H1 (cell line): ENCODE data around the gene ZC3H12C. TPM values are rescaled to one million over a fixed set of nuclear protein-coding genes. Genes with fewer than 3 reads are reported as not detected.
A peak's percentile ranks its signal among the peaks of the same experiment; 100 is the strongest.
"Not testable (repeated sequence)": the region's sequence is repeated elsewhere in the genome, so short reads cannot be mapped to it uniquely, and the experiment has no call there.

Experiments
- CTCF ChIA-PET: fragments of 300-600 bp; sonication (Branson Sonifier 250); formaldehyde crosslinking; loops from one replicate; lab custom pipeline; 2021; ENCODE audit not compliant: partially characterized antibody; lab: Charles Lee
- POLR2A ChIA-PET: fragments of 300-600 bp; sonication (Branson Sonifier 250); formaldehyde crosslinking; loops from one replicate; lab custom pipeline; 2021; ENCODE audit warnings: inconsistent platforms; ENCODE audit not compliant: partially characterized antibody; lab: Charles Lee
- DNase-seq, 2 experiments: peaks; one replicate each; pipeline versions ENCODE4 v3.0.0 to v3.0.0-alpha.2; 2010 to 2022; ENCODE audit warnings: low spot score in 2 of 2, low read depth in 1 of 2, mixed read lengths in 1 of 2
- FAIRE-seq: peaks from 2 replicates; lab custom pipeline; 2011; peaks lifted over from hg19 to GRCh38; lab: Jason Lieb, UNC
- H2AFZ ChIP-seq: 2 replicates; pipeline ENCODE4 v1.8.1; 2012; ENCODE audit warnings: low read length, inconsistent platforms
- H2AK5ac ChIP-seq: 2 replicates; pipeline ENCODE4 v1.6.1; 2013; ENCODE audit warnings: low read depth, low read length
- H2BK120ac ChIP-seq: replicated peaks from 2 replicates; pipeline ENCODE3; 2013; ENCODE audit warnings: low read depth, low read length, inconsistent platforms
- H2BK12ac ChIP-seq: 2 replicates; pipeline ENCODE4 v1.6.1; 2013; ENCODE audit warnings: low read depth, low read length
- H2BK15ac ChIP-seq: 2 replicates; pipeline ENCODE4 v1.6.1; 2013; ENCODE audit warnings: low read length
- H2BK20ac ChIP-seq: 2 replicates; pipeline ENCODE4 v1.6.1; 2013; ENCODE audit warnings: low read length
- H2BK5ac ChIP-seq: 2 replicates; pipeline ENCODE4 v1.6.1; 2013; ENCODE audit warnings: low read depth, low read length
- H3K14ac ChIP-seq: 2 replicates; pipeline ENCODE4 v1.6.1; 2013; ENCODE audit warnings: inconsistent platforms; ENCODE audit not compliant: insufficient read length
- H3K18ac ChIP-seq: 2 replicates; pipeline ENCODE4 v1.6.1; 2013; ENCODE audit warnings: low read length; ENCODE audit errors: extremely low read depth
- H3K23ac ChIP-seq: 2 replicates; pipeline ENCODE4 v1.6.1; 2013; ENCODE audit warnings: inconsistent platforms; ENCODE audit not compliant: insufficient read length
- H3K23me2 ChIP-seq: 2 replicates; pipeline ENCODE4 v1.6.1; 2013; ENCODE audit warnings: low read depth, low read length
- H3K27ac ChIP-seq: 2 replicates; pipeline ENCODE4 v1.6.1; 2011; ENCODE audit warnings: low read depth, low read length, inconsistent platforms
- H3K27me3 ChIP-seq, 4 experiments: replicated peaks in 1 of 4; 1 replicate in 1 of 4; 2 replicates in 3 of 4; pipeline versions ENCODE4 v1.6.1 to v1.8.1; 2011 to 2013; ENCODE audit warnings: low read length in 3 of 4, mild to moderate bottlenecking in 3 of 4, inconsistent platforms in 2 of 4, mixed read lengths in 2 of 4, moderate library complexity in 1 of 4; ENCODE audit not compliant: control insufficient read depth in 3 of 4, insufficient read depth in 3 of 4; ENCODE audit errors: extremely low read depth in 1 of 4
- H3K36me3 ChIP-seq, 4 experiments: 2 replicates each; pipeline versions ENCODE4 v1.6.1 to v1.8.1; 2011 to 2013; ENCODE audit warnings: mild to moderate bottlenecking in 4 of 4, low read length in 3 of 4, moderate library complexity in 2 of 4, control low read depth in 1 of 4, inconsistent platforms in 1 of 4; ENCODE audit not compliant: insufficient read depth in 4 of 4, control insufficient read depth in 2 of 4
- H3K4ac ChIP-seq: replicated peaks from 2 replicates; pipeline ENCODE3; 2013; ENCODE audit warnings: low read length, low read depth, mixed read lengths, inconsistent platforms; ENCODE audit not compliant: insufficient read length
- H3K4me1 ChIP-seq, 4 experiments: replicated peaks in 1 of 4; 1 replicate in 1 of 4; 2 replicates in 3 of 4; pipeline versions ENCODE4 v1.6.1 to v1.8.1; 2011 to 2013; ENCODE audit warnings: low read length in 3 of 4, inconsistent platforms in 2 of 4, mixed read lengths in 1 of 4; ENCODE audit not compliant: insufficient read depth in 4 of 4, control insufficient read depth in 3 of 4
- H3K4me2 ChIP-seq, 2 experiments: 2 replicates each; pipeline versions ENCODE4 v1.6.1 to v1.8.1; 2011 to 2013; ENCODE audit warnings: low read depth in 2 of 2, low read length in 2 of 2, control low read depth in 1 of 2, inconsistent platforms in 1 of 2, mild to moderate bottlenecking in 1 of 2; ENCODE audit not compliant: insufficient read depth in 1 of 2
- H3K4me3 ChIP-seq, 4 experiments: fragments of 200-600, 300-600 bp in 1 of 4; sonication (generic), shearing (Covaris generic), sonication (Bioruptor Twin) in 1 of 4; 2 replicates each; pipeline versions ENCODE4 v1.5.1 to v1.8.1; 2011 to 2016; ENCODE audit warnings: low read length in 4 of 4, low read depth in 3 of 4, control low read depth in 2 of 4, inconsistent platforms in 2 of 4, mild to moderate bottlenecking in 2 of 4, mixed read lengths in 1 of 4, moderate library complexity in 1 of 4; ENCODE audit not compliant: insufficient read depth in 2 of 4; ENCODE audit errors: extremely low read depth in 1 of 4
- H3K56ac ChIP-seq: replicated peaks from 2 replicates; pipeline ENCODE3; 2013; ENCODE audit warnings: low read depth, mild to moderate bottlenecking, mixed read lengths, low read length, inconsistent platforms; ENCODE audit not compliant: insufficient read length
- H3K79me1 ChIP-seq: 2 replicates; pipeline ENCODE4 v1.6.1; 2013; ENCODE audit warnings: low read depth, low read length, control low read depth
- H3K79me2 ChIP-seq, 2 experiments: 2 replicates each; pipeline versions ENCODE4 v1.6.1 to v1.8.1; 2012 to 2013; ENCODE audit warnings: low read length in 2 of 2, mild to moderate bottlenecking in 2 of 2, inconsistent platforms in 1 of 2; ENCODE audit not compliant: insufficient read depth in 2 of 2, control insufficient read depth in 1 of 2
- H3K9ac ChIP-seq, 4 experiments: replicated peaks in 1 of 4; 1 replicate in 1 of 4; 2 replicates in 3 of 4; pipeline versions ENCODE4 v1.6.1 to v1.8.1; 2011 to 2013; ENCODE audit warnings: low read depth in 3 of 4, low read length in 3 of 4, control low read depth in 2 of 4, mild to moderate bottlenecking in 2 of 4, moderate library complexity in 2 of 4, inconsistent platforms in 1 of 4; ENCODE audit errors: extremely low read depth in 1 of 4
- H3K9me3 ChIP-seq, 2 experiments: 2 replicates each; pipeline versions ENCODE4 v1.6.1 to v1.8.1; 2012 to 2013; ENCODE audit warnings: mild to moderate bottlenecking in 2 of 2, moderate library complexity in 2 of 2, control low read depth in 1 of 2, inconsistent platforms in 1 of 2, low read depth in 1 of 2, low read length in 1 of 2, mixed read lengths in 1 of 2; ENCODE audit not compliant: insufficient read depth in 2 of 2
- H4K20me1 ChIP-seq, 2 experiments: replicated peaks in 1 of 2; 2 replicates each; pipeline versions ENCODE3 to v1.8.1; 2011 to 2013; ENCODE audit warnings: inconsistent platforms in 2 of 2, low read length in 2 of 2, mild to moderate bottlenecking in 1 of 2; ENCODE audit not compliant: insufficient read depth in 2 of 2, control insufficient read depth in 1 of 2
- H4K5ac ChIP-seq: 2 replicates; pipeline ENCODE4 v1.6.1; 2013; ENCODE audit warnings: low read length, low read depth, mixed read lengths, inconsistent platforms; ENCODE audit not compliant: insufficient read length
- H4K8ac ChIP-seq: 2 replicates; pipeline ENCODE4 v1.8.0; 2013; ENCODE audit warnings: mild to moderate bottlenecking, moderate library complexity, low read length, inconsistent platforms; ENCODE audit not compliant: insufficient read depth; ENCODE audit errors: extremely low read depth
- H4K91ac ChIP-seq: replicated peaks from 2 replicates; pipeline ENCODE3; 2013; ENCODE audit warnings: low read length, mixed read lengths, inconsistent platforms; ENCODE audit not compliant: insufficient read length
- MAX ChIP-seq: IDR thresholded peaks from 2 replicates; pipeline ENCODE4 v1.6.1; 2012; ENCODE audit warnings: inconsistent platforms
- RAD21 ChIP-seq, 2 experiments: IDR thresholded peaks in 1 of 2; conservative IDR thresholded peaks in 1 of 2; 2 replicates each; pipeline ENCODE4 v1.6.1; 2011; ENCODE audit warnings: low read depth in 2 of 2, low read length in 2 of 2, improper control_type of control experiment in 1 of 2, inconsistent platforms in 1 of 2, mild to moderate bottlenecking in 1 of 2, moderate library complexity in 1 of 2
- TAF1 ChIP-seq: IDR thresholded peaks from 2 replicates; pipeline ENCODE4 v1.6.1; 2011; ENCODE audit warnings: mild to moderate bottlenecking, low read depth, low read length
- TBP ChIP-seq: IDR thresholded peaks from 2 replicates; pipeline ENCODE4 v1.6.1; 2011; ENCODE audit warnings: low read depth, low read length, improper control_type of control experiment
- WGBS, 2 experiments: shearing (Covaris generic) in 1 of 2; methylation state at CpG; one replicate each; pipeline versions ENCODE4 v1.1.6 to v1.1.7; 2013 to 2015; ENCODE audit warnings: low lambda C conversion rate in 2 of 2, mixed read lengths in 2 of 2, inconsistent platforms in 1 of 2, low coverage in 1 of 2, missing lambda C conversion rate in 1 of 2; ENCODE audit not compliant: insufficient replicate concordance in 2 of 2, insufficient coverage in 1 of 2, insufficient read length in 1 of 2; ENCODE audit errors: extremely low coverage in 1 of 2, missing lambda C conversion rate in 1 of 2; 5-methylcytosine and 5-hydroxymethylcytosine counted together
- polyA plus RNA-seq, 7 experiments: library from polyadenylated mRNA; depleted of rRNA in 3 of 7; stranded (reverse) in 5 of 7; unstranded in 2 of 7; fragments of >200 nt in 5 of 7; fragments of 200-250 nt in 2 of 7; gene quantifications; 1 replicate in 5 of 7; 2 replicates in 1 of 7; 4 replicates in 1 of 7; pipeline versions ENCODE4 v1.2.1 to v1.2.3, GENCODE V29; 2011 to 2013; ENCODE audit warnings: missing spikeins in 2 of 7, mixed read lengths in 2 of 7
- total RNA-seq: library from RNA; stranded (reverse); fragmentation: NEBNext Ultra II Directional; extraction: Animal tissue kit (Norgen Biotek cat#: 25700); gene quantifications from 2 replicates; pipeline ENCODE4 v1.2.1, GENCODE V29; 2021
- TF ChIP-seq, protein P1 (sequence below), 3 experiments: IDR thresholded peaks; 1 replicate in 2 of 3; 2 replicates in 1 of 3; pipeline versions ENCODE4 v1.5.1 to v1.6.1; 2011; ENCODE audit warnings: low read length in 3 of 3, mild to moderate bottlenecking in 3 of 3, inconsistent platforms in 2 of 3, low read depth in 1 of 3, moderate library complexity in 1 of 3; ENCODE audit not compliant: insufficient read depth in 1 of 3; ENCODE audit errors: control extremely low read depth in 1 of 3

The ZC3H12C gene
- total and polyA plus RNA-seq, 2 of the 8 experiments (the other 6 are each of a cell fraction or from before 2014, with no cell fraction given): 2.0 to 2.7 TPM

- Histone ChIP-seq H3K4me2 (peak overlapping the region; percentile 58 to 60; a peak in 3 of 4 replicates), H3K4me3 (peak overlapping the region; percentile 26 to 46 (median 28); a peak in 3 of 8 replicates)
- POLR2A ChIA-PET: interaction anchor here (0.7 to 1.3 kb wide), 4 partner anchors 9 to 1090 kb away, joined by 3 to 4 read pairs (median 3); partner anchors contain the start of genes FDX1 and POU2AF3
These were observed 115.6 kb downstream of the ZC3H12C start for GRCh38 chr11:110208678-110209312.

More at GRCh38 chr11:110208678-110209312, 115.6 kb downstream of the ZC3H12C start:
- H2BK5ac ChIP-seq, H3K18ac ChIP-seq, H3K23ac ChIP-seq, H3K79me2 ChIP-seq, H3K27ac ChIP-seq, H3K56ac ChIP-seq, FAIRE-seq, H2BK12ac ChIP-seq, H3K36me3 ChIP-seq, H2BK20ac ChIP-seq, H2BK120ac ChIP-seq, H3K4ac ChIP-seq, H3K9me3 ChIP-seq, H2BK15ac ChIP-seq, H3K79me1 ChIP-seq, H3K14ac ChIP-seq, H2AK5ac ChIP-seq, H2AFZ ChIP-seq, H4K20me1 ChIP-seq, H3K4me1 ChIP-seq, H4K5ac ChIP-seq, H3K27me3 ChIP-seq, H3K23me2 ChIP-seq, H4K91ac ChIP-seq, H4K8ac ChIP-seq: not testable (repeated sequence)
- 35% methylated on average over 22 of the region's 29 CpGs; no CpG with 5 or more reads in 1 of the 2 experiments for WGBS, 2 experiments
- peak in 1 of 2 experiments; percentile 65 for DNase-seq
- 0 out of 2 replicates have a peak, but pooled peaks have one; percentile 15 for TF ChIP-seq TBP
- peak; percentile 10; the same call in 1 of the 2 replicates for TF ChIP-seq MAX
- TF ChIP-seq RAD21 (IDR thresholded peaks at IDR 0.05 in 1 of 2, conservative IDR thresholded peaks at IDR 0.05 in 1 of 2; ENCODE audit: low read depth in 2 of 2, low read length in 2 of 2): peak; percentile 6 to 11; a peak in 2 of 4 replicates
- 0 out of 2 replicates have a peak, but pooled peaks have one; percentile 51 for TF ChIP-seq TAF1
- TF ChIP-seq, protein P1, sequence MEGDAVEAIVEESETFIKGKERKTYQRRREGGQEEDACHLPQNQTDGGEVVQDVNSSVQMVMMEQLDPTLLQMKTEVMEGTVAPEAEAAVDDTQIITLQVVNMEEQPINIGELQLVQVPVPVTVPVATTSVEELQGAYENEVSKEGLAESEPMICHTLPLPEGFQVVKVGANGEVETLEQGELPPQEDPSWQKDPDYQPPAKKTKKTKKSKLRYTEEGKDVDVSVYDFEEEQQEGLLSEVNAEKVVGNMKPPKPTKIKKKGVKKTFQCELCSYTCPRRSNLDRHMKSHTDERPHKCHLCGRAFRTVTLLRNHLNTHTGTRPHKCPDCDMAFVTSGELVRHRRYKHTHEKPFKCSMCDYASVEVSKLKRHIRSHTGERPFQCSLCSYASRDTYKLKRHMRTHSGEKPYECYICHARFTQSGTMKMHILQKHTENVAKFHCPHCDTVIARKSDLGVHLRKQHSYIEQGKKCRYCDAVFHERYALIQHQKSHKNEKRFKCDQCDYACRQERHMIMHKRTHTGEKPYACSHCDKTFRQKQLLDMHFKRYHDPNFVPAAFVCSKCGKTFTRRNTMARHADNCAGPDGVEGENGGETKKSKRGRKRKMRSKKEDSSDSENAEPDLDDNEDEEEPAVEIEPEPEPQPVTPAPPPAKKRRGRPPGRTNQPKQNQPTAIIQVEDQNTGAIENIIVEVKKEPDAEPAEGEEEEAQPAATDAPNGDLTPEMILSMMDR (IDR thresholded peaks at IDR 0.05; ENCODE audit: control extremely low read depth in 1 of 3, insufficient read depth in 1 of 3, low read depth in 1 of 3, low read length in 3 of 3): peak in 1 of 3 experiments; percentile 2; a peak in 1 of 4 replicates
- H3K9ac ChIP-seq: peak overlapping the region in 3 of 4 experiments; percentile 8 to 37 (median 13); a peak in 4 of 7 replicates
- CTCF ChIA-PET: interaction anchor here (0.6 to 12.7 kb wide), 4 partner anchors 10 to 235 kb away, joined by 3 to 130 read pairs (median 4); partner anchors contain the start of gene FDX1
